ACC112 (cell line): ENCODE measurements around the gene IGFALS.
A peak's percentile ranks its signal among the peaks of the same experiment; 100 is the strongest.

Experiments used
- H2AFZ ChIP-seq: fragments of 200-600 bp; sonication (generic); one replicate; pipeline ENCODE4 v1.6.0; 2017; ENCODE audit warnings: antibody characterized with exemption, low read length; ENCODE audit not compliant: unreplicated experiment
- H3K27ac ChIP-seq: fragments of 200-600 bp; sonication (generic); 2 replicates; pipeline ENCODE4 v1.5.1; 2014; ENCODE audit warnings: low read depth, mild to moderate bottlenecking, antibody characterized with exemption, low read length, moderate library complexity
- H3K27me3 ChIP-seq: fragments of 200-600 bp; sonication (generic); 2 replicates; pipeline ENCODE4 v1.6.1; 2014; ENCODE audit warnings: mild to moderate bottlenecking, antibody characterized with exemption, low read length, moderate library complexity, mixed read lengths; ENCODE audit not compliant: insufficient read depth
- H3K36me3 ChIP-seq: fragments of 200-600 bp; sonication (generic); 2 replicates; pipeline ENCODE4 v1.6.1; 2016; ENCODE audit warnings: mild to moderate bottlenecking, antibody characterized with exemption, low read length, moderate library complexity, mixed read lengths; ENCODE audit not compliant: insufficient read depth
- H3K4me1 ChIP-seq: fragments of 200-600 bp; sonication (generic); one replicate; pipeline ENCODE4 v1.6.1; 2016; ENCODE audit warnings: low read length, mixed read lengths; ENCODE audit not compliant: insufficient read depth, unreplicated experiment, control insufficient read depth
- H3K4me3 ChIP-seq: fragments of 200-600 bp; sonication (generic); 2 replicates; pipeline ENCODE4 v1.5.1; 2014; ENCODE audit warnings: mild to moderate bottlenecking, low read depth, low read length
- H3K79me2 ChIP-seq: fragments of 200-600 bp; sonication (generic); one replicate; pipeline ENCODE4 v1.6.0; 2016; ENCODE audit warnings: low read length; ENCODE audit not compliant: control insufficient read depth, unreplicated experiment, insufficient read depth

IGFALS gene

GRCh38 chr16:1751946-1752345 lies 41.6 kb downstream of the IGFALS start:
- Histone ChIP-seq H3K36me3 (no peaks in the 10 kb centered on the region), H2AFZ (no peak overlapping the region), H3K79me2 (no peaks in the 10 kb centered on the region), H3K4me1 (no peaks in the 10 kb centered on the region), H3K27me3 (no peaks in the 10 kb centered on the region), H3K27ac (no peak overlapping the region), H3K4me3 (no peak overlapping the region)

- Histone ChIP-seq H3K36me3 (no peaks in the 10 kb centered on the region; the same call in 1 of the 2 replicates), H2AFZ (no peak overlapping the region), H3K27ac (no peak overlapping the region), H3K27me3 (no peaks in the 10 kb centered on the region), H3K4me3 (no peak overlapping the region), H3K4me1 (peaks cover 11% of the 10 kb centered on the region), H3K79me2 (no peaks in the 10 kb centered on the region)
Observed at GRCh38 chr16:1749152-1750117, 44.1 kb downstream of the IGFALS start.

DNA sequence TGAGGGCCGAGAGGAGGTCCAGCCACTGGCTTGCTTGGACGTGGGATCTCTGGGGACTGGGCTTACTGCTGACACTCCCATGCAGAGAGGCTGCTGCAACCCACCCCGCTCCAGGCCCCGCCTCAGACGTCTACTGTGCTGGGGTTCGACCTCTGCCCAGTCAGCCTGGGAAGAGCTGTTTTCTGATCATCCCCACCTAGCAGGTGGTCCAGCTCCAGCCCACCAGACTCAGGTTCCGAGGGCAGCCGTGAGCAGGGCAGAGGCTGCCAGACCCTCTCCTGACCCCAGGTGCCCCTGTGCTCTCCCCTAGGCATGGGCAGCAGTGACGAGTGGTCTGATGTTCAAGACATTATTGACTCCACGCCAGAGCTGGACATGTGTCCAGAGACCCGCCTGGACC lies 45.6 kb downstream of the IGFALS start:
- Histone ChIP-seq H3K36me3 (no peaks in the 10 kb centered on the region; the same call in 1 of the 2 replicates), H3K27ac (no peak overlapping the region), H3K4me3 (no peak overlapping the region), H3K27me3 (no peaks in the 10 kb centered on the region), H3K79me2 (no peaks in the 10 kb centered on the region), H2AFZ (no peak overlapping the region), H3K4me1 (peaks cover 11% of the 10 kb centered on the region)

- Histone ChIP-seq H3K27me3 (no peaks in the 10 kb centered on the region), H2AFZ (no peak overlapping the region), H3K79me2 (no peaks in the 10 kb centered on the region), H3K4me3 (no peak overlapping the region), H3K4me1 (peaks cover 11% of the 10 kb centered on the region), H3K36me3 (no peaks in the 10 kb centered on the region; the same call in 1 of the 2 replicates), H3K27ac (peak overlapping the region; percentile 43)
Observed at GRCh38 chr16:1746693-1747195, 46.8 kb downstream of the IGFALS start.

- Histone ChIP-seq H3K4me3 (no peak overlapping the region), H3K27me3 (no peaks in the 10 kb centered on the region), H3K79me2 (peaks cover 3% of the 10 kb centered on the region), H3K36me3 (no peaks in the 10 kb centered on the region; the same call in 1 of the 2 replicates), H2AFZ (no peak overlapping the region), H3K4me1 (peaks cover 11% of the 10 kb centered on the region), H3K27ac (peak overlapping the region; percentile 69)
Observed at GRCh38 chr16:1745900-1746692, 47.4 kb downstream of the IGFALS start.

GRCh38 chr16:1745181-1745899 lies 48.2 kb downstream of the IGFALS start:
- Histone ChIP-seq H3K27ac (peak overlapping the region; percentile 69), H3K4me3 (no peak overlapping the region), H3K36me3 (no peaks in the 10 kb centered on the region; the same call in 1 of the 2 replicates), H2AFZ (no peak overlapping the region), H3K4me1 (peaks cover 11% of the 10 kb centered on the region), H3K79me2 (peaks cover 3% of the 10 kb centered on the region), H3K27me3 (no peaks in the 10 kb centered on the region)

DNA sequence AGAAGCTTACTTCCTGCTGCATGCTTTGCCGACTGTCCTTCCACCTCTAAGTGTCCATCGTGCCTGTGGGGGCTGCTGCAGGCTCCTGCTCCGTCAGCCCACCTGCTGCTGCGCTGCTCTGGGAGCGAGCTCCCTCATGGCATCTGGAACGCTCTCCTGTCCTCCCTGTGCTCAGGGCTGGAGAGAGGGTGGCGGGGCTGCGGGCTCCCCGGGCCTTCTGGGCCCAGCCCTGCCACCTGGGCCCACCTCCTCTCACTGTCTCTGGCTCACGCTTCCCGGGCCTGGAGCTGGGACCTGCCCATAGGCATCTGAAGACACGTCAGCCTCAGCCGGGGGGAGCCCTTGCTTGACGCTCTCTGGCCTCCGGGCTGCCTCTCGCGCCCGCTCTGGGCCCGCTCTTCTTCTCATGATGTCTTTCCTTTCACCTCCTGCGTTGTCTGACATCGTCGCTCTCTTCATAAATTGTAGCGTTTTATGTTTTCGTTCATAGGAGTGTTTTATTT lies 49.1 kb downstream of the IGFALS start:
- Histone ChIP-seq H3K4me3 (no peak overlapping the region), H3K27ac (no peak overlapping the region), H2AFZ (no peak overlapping the region), H3K79me2 (peaks cover 3% of the 10 kb centered on the region), H3K36me3 (no peaks in the 10 kb centered on the region; the same call in 1 of the 2 replicates), H3K27me3 (no peaks in the 10 kb centered on the region), H3K4me1 (peaks cover 11% of the 10 kb centered on the region)

GRCh38 chr16:1743376-1744337 lies 49.8 kb downstream of the IGFALS start:
- H3K4me1 ChIP-seq = peaks cover 11% of the 10 kb centered on the region
- no peaks in the 10 kb centered on the region for H3K27me3 ChIP-seq
- no peak overlapping the region for H3K27ac ChIP-seq
- no peaks in the 10 kb centered on the region; the same call in 1 of the 2 replicates for H3K36me3 ChIP-seq
- no peak overlapping the region for H3K4me3 ChIP-seq
- peaks cover 3% of the 10 kb centered on the region for H3K79me2 ChIP-seq
- no peak overlapping the region for H2AFZ ChIP-seq

- Histone ChIP-seq H3K36me3 (no peaks in the 10 kb centered on the region; the same call in 1 of the 2 replicates), H3K4me3 (no peak overlapping the region), H3K27ac (no peak overlapping the region), H3K79me2 (peaks cover 3% of the 10 kb centered on the region), H3K27me3 (no peaks in the 10 kb centered on the region), H2AFZ (no peak overlapping the region), H3K4me1 (peaks cover 11% of the 10 kb centered on the region)
Observed at GRCh38 chr16:1741553-1742165, 51.8 kb downstream of the IGFALS start.
